ENCODE data around the gene PRLR. TPM values are rescaled to one million over a fixed set of nuclear protein-coding genes. Genes with fewer than 3 reads are reported as not detected.

Gene PRLR
- total and polyA plus RNA-seq, 2 of the 8 experiments (the other 6 are each of a cell fraction or from before 2014, with no cell fraction given): 0.53 to 2.5 TPM

DNA sequence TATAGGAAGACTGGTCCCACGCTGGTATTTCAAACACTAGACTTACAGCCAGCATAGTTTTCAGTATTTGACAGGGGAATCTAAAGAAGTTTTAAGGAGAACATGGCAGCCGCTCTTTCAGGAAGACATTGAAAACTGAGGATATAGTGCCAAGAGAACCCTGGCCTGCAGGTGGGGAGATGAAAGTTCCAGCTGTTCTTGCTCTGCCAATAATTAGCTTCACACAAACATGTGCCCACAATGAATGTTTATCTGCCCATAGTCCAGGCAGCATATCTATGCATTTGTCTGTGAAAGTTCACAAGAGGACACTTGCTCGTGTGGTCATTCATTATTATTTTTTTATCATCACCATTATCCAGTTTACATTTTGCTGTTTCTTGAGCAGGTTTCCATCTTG is 134.9 kb downstream of the PRLR start (continued):
- TF ChIP-seq, protein P1, sequence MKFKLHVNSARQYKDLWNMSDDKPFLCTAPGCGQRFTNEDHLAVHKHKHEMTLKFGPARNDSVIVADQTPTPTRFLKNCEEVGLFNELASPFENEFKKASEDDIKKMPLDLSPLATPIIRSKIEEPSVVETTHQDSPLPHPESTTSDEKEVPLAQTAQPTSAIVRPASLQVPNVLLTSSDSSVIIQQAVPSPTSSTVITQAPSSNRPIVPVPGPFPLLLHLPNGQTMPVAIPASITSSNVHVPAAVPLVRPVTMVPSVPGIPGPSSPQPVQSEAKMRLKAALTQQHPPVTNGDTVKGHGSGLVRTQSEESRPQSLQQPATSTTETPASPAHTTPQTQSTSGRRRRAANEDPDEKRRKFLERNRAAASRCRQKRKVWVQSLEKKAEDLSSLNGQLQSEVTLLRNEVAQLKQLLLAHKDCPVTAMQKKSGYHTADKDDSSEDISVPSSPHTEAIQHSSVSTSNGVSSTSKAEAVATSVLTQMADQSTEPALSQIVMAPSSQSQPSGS (IDR thresholded peaks at IDR 0.05; ENCODE audit: low read length): no peak
- TF ChIP-seq, protein P2, sequence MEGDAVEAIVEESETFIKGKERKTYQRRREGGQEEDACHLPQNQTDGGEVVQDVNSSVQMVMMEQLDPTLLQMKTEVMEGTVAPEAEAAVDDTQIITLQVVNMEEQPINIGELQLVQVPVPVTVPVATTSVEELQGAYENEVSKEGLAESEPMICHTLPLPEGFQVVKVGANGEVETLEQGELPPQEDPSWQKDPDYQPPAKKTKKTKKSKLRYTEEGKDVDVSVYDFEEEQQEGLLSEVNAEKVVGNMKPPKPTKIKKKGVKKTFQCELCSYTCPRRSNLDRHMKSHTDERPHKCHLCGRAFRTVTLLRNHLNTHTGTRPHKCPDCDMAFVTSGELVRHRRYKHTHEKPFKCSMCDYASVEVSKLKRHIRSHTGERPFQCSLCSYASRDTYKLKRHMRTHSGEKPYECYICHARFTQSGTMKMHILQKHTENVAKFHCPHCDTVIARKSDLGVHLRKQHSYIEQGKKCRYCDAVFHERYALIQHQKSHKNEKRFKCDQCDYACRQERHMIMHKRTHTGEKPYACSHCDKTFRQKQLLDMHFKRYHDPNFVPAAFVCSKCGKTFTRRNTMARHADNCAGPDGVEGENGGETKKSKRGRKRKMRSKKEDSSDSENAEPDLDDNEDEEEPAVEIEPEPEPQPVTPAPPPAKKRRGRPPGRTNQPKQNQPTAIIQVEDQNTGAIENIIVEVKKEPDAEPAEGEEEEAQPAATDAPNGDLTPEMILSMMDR (IDR thresholded peaks at IDR 0.05; ENCODE audit: control extremely low read depth in 1 of 3, insufficient read depth in 1 of 3, low read depth in 1 of 3, low read length in 3 of 3): no peak
- no peak for TF ChIP-seq SIX5 (IDR thresholded peaks at IDR 0.05; ENCODE audit: low read depth, low read length)
